ENCODE results near the gene PIP5K1B.

DNA sequence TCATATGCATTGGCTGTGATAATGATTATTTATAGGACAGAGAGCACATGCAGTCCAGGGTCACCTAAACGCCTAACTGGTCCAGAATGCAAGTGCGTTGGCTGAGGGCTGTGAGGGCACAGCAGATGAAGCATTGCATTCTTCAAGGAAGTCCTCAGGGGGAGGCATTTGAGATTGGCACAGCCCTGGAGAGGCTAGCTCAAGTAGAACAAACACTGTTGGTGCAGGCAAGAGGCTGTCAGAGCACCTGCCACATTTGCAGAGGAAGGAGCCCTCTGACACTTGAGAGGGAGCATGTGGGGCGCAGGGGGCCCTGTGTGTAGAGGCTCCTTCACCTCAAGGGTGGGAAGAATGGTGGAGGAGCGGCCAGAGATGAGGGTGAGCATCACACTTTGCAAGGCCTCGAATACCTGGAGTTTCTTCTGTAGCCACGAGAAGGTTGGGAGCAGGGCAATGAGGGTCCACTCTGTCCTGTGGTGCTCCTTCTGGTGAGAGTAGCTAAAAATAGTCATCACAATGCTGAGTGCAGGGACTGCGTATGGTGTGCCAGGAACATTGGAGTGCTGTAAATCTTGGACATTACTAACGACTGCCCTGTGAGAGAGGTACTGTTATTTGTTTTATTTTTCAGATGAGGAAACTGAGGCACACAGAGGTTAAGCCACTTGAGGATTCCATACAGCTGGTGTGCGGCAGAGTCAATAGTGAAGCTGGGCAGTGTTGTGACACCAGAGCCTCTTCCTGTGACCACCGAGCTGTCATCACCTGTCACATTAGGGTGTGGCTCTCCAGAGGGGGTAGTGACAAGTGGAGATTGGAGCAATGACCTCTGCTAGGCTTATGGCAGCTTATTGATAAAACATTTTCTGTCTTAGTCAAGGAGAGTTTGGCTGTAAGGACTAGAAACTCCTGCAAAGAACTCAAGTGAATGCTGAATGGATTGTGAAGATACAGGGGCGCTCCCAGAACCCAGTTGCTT lies 100.2 kb downstream of the PIP5K1B start:
- TF ChIP-seq, protein P1, sequence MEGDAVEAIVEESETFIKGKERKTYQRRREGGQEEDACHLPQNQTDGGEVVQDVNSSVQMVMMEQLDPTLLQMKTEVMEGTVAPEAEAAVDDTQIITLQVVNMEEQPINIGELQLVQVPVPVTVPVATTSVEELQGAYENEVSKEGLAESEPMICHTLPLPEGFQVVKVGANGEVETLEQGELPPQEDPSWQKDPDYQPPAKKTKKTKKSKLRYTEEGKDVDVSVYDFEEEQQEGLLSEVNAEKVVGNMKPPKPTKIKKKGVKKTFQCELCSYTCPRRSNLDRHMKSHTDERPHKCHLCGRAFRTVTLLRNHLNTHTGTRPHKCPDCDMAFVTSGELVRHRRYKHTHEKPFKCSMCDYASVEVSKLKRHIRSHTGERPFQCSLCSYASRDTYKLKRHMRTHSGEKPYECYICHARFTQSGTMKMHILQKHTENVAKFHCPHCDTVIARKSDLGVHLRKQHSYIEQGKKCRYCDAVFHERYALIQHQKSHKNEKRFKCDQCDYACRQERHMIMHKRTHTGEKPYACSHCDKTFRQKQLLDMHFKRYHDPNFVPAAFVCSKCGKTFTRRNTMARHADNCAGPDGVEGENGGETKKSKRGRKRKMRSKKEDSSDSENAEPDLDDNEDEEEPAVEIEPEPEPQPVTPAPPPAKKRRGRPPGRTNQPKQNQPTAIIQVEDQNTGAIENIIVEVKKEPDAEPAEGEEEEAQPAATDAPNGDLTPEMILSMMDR (IDR thresholded peaks at IDR 0.05; ENCODE audit: borderline replicate concordance, extremely low read depth, low read length, poor library complexity, severe bottlenecking), result no peak
- no peak for TF ChIP-seq EZH2 (IDR thresholded peaks at IDR 0.05; ENCODE audit: borderline replicate concordance, low read depth, low read length, severe bottlenecking)
